GM12865 (cell line): ENCODE measurements around the gene PEF1.

ENCODE experiments used
- DNase-seq: peaks from one replicate; pipeline ENCODE4 v3.0.0; 2010; ENCODE audit warnings: low read depth
- H3K4me3 ChIP-seq: 2 replicates; pipeline ENCODE4 v1.5.1; 2011; ENCODE audit warnings: mild to moderate bottlenecking, low read depth, low read length, control low read depth
- CTCF ChIP-seq: IDR thresholded peaks from 2 replicates; pipeline ENCODE4 v1.5.1; 2011; ENCODE audit warnings: low read length, control low read depth, low read depth, inconsistent platforms; ENCODE audit not compliant: insufficient read depth; ENCODE audit errors: missing control alignments

PEF1 gene

GRCh38 chr1:31673433-31673832, 28.8 kb upstream of the PEF1 start:
- H3K4me3 ChIP-seq: no peak overlapping the region
- no peak for TF ChIP-seq CTCF
- no peak for DNase-seq

GRCh38 chr1:31672986-31673385, 28.3 kb upstream of the PEF1 start:
- DNase-seq: no peak
- no peak for TF ChIP-seq CTCF
- H3K4me3 ChIP-seq: no peak overlapping the region

- H3K4me3 ChIP-seq: no peak overlapping the region
- DNase-seq: no peak
- TF ChIP-seq CTCF: no peak
These were observed 27.0 kb upstream of the PEF1 start for GRCh38 chr1:31671561-31672201.

- H3K4me3 ChIP-seq: no peak overlapping the region
- no peak for TF ChIP-seq CTCF
- DNase-seq: no peak
These were observed 26.5 kb upstream of the PEF1 start for GRCh38 chr1:31671147-31671546.

- no peak overlapping the region for H3K4me3 ChIP-seq
- DNase-seq: no peak
- TF ChIP-seq CTCF: no peak
These were observed 25.9 kb upstream of the PEF1 start for GRCh38 chr1:31670593-31670964.

GRCh38 chr1:31669786-31670592, 25.3 kb upstream of the PEF1 start:
- no peak for DNase-seq
- TF ChIP-seq CTCF: no peak
- no peak overlapping the region for H3K4me3 ChIP-seq
